SK-N-SH (cell line): ENCODE data around the gene TYW1B.
"Not testable (repeated sequence)": the region's sequence is repeated elsewhere in the genome, so short reads cannot be mapped to it uniquely, and the experiment has no call there.

ENCODE experiments used
- ELF1 ChIP-seq: IDR thresholded peaks from 2 replicates; pipeline ENCODE4 v1.4.0; 2012
- MXI1 ChIP-seq: IDR thresholded peaks from 2 replicates; pipeline ENCODE4 v1.6.1; 2012; ENCODE audit warnings: mild to moderate bottlenecking, low read depth, low read length, improper control_type of control experiment
- RAD21 ChIP-seq: IDR thresholded peaks from 2 replicates; pipeline ENCODE4 v1.6.1; 2012; ENCODE audit warnings: mild to moderate bottlenecking, low read length
- RFX5 ChIP-seq: IDR thresholded peaks from 2 replicates; pipeline ENCODE4 v1.6.1; 2012; ENCODE audit warnings: mild to moderate bottlenecking, improper control_type of control experiment, low read length
- SIN3A ChIP-seq: IDR thresholded peaks from 2 replicates; pipeline ENCODE4 v1.6.1; 2012; ENCODE audit warnings: low read depth, mild to moderate bottlenecking, low read length, moderate library complexity, borderline replicate concordance
- SMC3 ChIP-seq: IDR thresholded peaks from 2 replicates; pipeline ENCODE4 v1.6.1; 2012; ENCODE audit warnings: low read depth, low read length, improper control_type of control experiment
- TCF12 ChIP-seq: IDR thresholded peaks from 2 replicates; pipeline ENCODE4 v1.4.0; 2012
- YY1 ChIP-seq: IDR thresholded peaks from 2 replicates; pipeline ENCODE4 v1.4.0; 2012; ENCODE audit warnings: low read depth, mild to moderate bottlenecking
- TF ChIP-seq, protein P1 (sequence below): fragments of 200-600 bp; sonication (generic); IDR thresholded peaks from 2 replicates; pipeline ENCODE4 v1.6.1; 2017; ENCODE audit warnings: antibody characterized with exemption, mild to moderate bottlenecking, moderate library complexity
- TF ChIP-seq, protein P2 (sequence below): IDR thresholded peaks from 2 replicates; pipeline ENCODE4; 2012
- TF ChIP-seq, protein P3 (sequence below): IDR thresholded peaks from 2 replicates; pipeline ENCODE4 v1.4.0; 2012; ENCODE audit warnings: low read depth, borderline replicate concordance

- not testable (repeated sequence) for TF ChIP-seq YY1, RAD21, MXI1, SMC3, ELF1, TCF12, RFX5, SIN3A
- TF ChIP-seq, protein P1, sequence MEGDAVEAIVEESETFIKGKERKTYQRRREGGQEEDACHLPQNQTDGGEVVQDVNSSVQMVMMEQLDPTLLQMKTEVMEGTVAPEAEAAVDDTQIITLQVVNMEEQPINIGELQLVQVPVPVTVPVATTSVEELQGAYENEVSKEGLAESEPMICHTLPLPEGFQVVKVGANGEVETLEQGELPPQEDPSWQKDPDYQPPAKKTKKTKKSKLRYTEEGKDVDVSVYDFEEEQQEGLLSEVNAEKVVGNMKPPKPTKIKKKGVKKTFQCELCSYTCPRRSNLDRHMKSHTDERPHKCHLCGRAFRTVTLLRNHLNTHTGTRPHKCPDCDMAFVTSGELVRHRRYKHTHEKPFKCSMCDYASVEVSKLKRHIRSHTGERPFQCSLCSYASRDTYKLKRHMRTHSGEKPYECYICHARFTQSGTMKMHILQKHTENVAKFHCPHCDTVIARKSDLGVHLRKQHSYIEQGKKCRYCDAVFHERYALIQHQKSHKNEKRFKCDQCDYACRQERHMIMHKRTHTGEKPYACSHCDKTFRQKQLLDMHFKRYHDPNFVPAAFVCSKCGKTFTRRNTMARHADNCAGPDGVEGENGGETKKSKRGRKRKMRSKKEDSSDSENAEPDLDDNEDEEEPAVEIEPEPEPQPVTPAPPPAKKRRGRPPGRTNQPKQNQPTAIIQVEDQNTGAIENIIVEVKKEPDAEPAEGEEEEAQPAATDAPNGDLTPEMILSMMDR: not testable (repeated sequence)
- TF ChIP-seq, protein P2, sequence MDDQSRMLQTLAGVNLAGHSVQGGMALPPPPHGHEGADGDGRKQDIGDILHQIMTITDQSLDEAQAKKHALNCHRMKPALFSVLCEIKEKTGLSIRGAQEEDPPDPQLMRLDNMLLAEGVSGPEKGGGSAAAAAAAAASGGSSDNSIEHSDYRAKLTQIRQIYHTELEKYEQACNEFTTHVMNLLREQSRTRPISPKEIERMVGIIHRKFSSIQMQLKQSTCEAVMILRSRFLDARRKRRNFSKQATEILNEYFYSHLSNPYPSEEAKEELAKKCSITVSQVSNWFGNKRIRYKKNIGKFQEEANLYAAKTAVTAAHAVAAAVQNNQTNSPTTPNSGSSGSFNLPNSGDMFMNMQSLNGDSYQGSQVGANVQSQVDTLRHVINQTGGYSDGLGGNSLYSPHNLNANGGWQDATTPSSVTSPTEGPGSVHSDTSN: not testable (repeated sequence)
- TF ChIP-seq, protein P3, sequence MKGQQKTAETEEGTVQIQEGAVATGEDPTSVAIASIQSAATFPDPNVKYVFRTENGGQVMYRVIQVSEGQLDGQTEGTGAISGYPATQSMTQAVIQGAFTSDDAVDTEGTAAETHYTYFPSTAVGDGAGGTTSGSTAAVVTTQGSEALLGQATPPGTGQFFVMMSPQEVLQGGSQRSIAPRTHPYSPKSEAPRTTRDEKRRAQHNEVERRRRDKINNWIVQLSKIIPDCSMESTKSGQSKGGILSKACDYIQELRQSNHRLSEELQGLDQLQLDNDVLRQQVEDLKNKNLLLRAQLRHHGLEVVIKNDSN: not testable (repeated sequence)
These were observed 88.3 kb downstream of the TYW1B start for GRCh38 chr7:72739716-72740115.
